Measurements from ENCODE around the gene MAN2A2.

DNA sequence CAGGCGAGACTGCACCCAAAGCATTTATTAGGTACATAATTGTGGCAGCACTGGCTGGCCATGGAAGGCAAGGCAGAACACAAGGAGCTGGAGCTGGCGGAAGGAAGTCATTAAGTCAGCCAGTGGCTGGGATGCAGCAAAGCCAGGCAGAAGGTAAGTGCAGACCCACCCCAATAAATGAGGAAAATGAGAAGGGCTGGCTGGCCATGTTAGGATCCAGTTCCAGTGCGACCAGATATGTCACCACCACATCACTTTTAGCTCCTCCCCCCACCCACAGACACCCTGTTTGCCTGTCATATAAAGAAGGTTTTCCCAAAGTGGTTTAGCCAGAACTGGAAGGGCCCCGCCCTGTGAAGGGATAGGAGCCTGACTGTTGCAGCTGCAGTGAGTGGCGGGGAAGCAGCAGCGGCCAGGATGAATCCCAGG is 34.8 kb upstream of the MAN2A2 start, which contains the start of gene FURIN:
- TF ChIP-seq, protein P1, sequence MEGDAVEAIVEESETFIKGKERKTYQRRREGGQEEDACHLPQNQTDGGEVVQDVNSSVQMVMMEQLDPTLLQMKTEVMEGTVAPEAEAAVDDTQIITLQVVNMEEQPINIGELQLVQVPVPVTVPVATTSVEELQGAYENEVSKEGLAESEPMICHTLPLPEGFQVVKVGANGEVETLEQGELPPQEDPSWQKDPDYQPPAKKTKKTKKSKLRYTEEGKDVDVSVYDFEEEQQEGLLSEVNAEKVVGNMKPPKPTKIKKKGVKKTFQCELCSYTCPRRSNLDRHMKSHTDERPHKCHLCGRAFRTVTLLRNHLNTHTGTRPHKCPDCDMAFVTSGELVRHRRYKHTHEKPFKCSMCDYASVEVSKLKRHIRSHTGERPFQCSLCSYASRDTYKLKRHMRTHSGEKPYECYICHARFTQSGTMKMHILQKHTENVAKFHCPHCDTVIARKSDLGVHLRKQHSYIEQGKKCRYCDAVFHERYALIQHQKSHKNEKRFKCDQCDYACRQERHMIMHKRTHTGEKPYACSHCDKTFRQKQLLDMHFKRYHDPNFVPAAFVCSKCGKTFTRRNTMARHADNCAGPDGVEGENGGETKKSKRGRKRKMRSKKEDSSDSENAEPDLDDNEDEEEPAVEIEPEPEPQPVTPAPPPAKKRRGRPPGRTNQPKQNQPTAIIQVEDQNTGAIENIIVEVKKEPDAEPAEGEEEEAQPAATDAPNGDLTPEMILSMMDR (conservative IDR thresholded peaks at IDR 0.05): no peak
- TF ChIP-seq ZFX (IDR thresholded peaks at IDR 0.05): no peak

Data from C4-2B (cell line).